MM.1S (cell line): ENCODE data around the gene ST7.

ENCODE experiments used
- DNase-seq: peaks from one replicate; pipeline ENCODE4 v3.0.0-alpha.2; 2015
- H2AFZ ChIP-seq: fragments of 300-600 bp; sonication (generic); 2 replicates; pipeline ENCODE4 v1.6.0; 2016; ENCODE audit warnings: antibody characterized with exemption, low read length
- H3F3A ChIP-seq: fragments of 300-600 bp; sonication (generic); 2 replicates; pipeline ENCODE4 v1.6.1; 2016; ENCODE audit warnings: mild to moderate bottlenecking, antibody characterized with exemption, low read length, moderate library complexity, mixed read lengths; ENCODE audit not compliant: insufficient read depth
- H3K27ac ChIP-seq: fragments of 300-600 bp; sonication (generic); 2 replicates; pipeline ENCODE4 v1.5.1; 2016; ENCODE audit warnings: mild to moderate bottlenecking, low read length
- H3K27me3 ChIP-seq: fragments of 300-600 bp; sonication (generic); replicated peaks from 2 replicates; pipeline ENCODE4 v1.6.0; 2016; ENCODE audit warnings: low read length; ENCODE audit not compliant: insufficient read depth
- H3K36me3 ChIP-seq: fragments of 300-600 bp; sonication (generic); replicated peaks from 2 replicates; pipeline ENCODE4 v1.6.1; 2016; ENCODE audit warnings: mild to moderate bottlenecking, low read length, mixed read lengths; ENCODE audit not compliant: insufficient read depth
- H3K4me1 ChIP-seq: fragments of 300-600 bp; sonication (generic); 2 replicates; pipeline ENCODE4 v1.6.1; 2016; ENCODE audit warnings: low read length, mixed read lengths
- H3K4me2 ChIP-seq: fragments of 300-600 bp; sonication (generic); 2 replicates; pipeline ENCODE4 v1.6.0; 2016; ENCODE audit warnings: low read depth, low read length
- H3K4me3 ChIP-seq: fragments of 300-600 bp; sonication (generic); 2 replicates; pipeline ENCODE4 v1.5.1; 2016; ENCODE audit warnings: low read length, mixed read lengths
- H3K79me2 ChIP-seq: fragments of 300-600 bp; sonication (generic); 2 replicates; pipeline ENCODE4 v1.6.1; 2016; ENCODE audit warnings: mixed run types, low read length, mixed read lengths
- H3K9ac ChIP-seq: fragments of 300-600 bp; sonication (generic); 2 replicates; pipeline ENCODE4 v1.6.1; 2016; ENCODE audit warnings: low read length, mixed read lengths
- H3K9me2 ChIP-seq: fragments of 300-600 bp; sonication (generic); replicated peaks from 2 replicates; pipeline ENCODE4 v1.6.1; 2016; ENCODE audit warnings: mild to moderate bottlenecking, low read length, mixed read lengths; ENCODE audit not compliant: insufficient read depth
- H3K9me3 ChIP-seq: fragments of 300-600 bp; sonication (generic); replicated peaks from 2 replicates; pipeline ENCODE4 v1.6.1; 2016; ENCODE audit warnings: mild to moderate bottlenecking, low read length, mixed read lengths; ENCODE audit not compliant: insufficient read depth
- H4K20me1 ChIP-seq: fragments of 300-600 bp; sonication (generic); 2 replicates; pipeline ENCODE4 v1.6.1; 2016; ENCODE audit warnings: mild to moderate bottlenecking, low read length, moderate library complexity, mixed read lengths; ENCODE audit not compliant: insufficient read depth
- CTCF ChIP-seq: fragments of 300-600 bp; sonication (generic); IDR thresholded peaks from 2 replicates; pipeline ENCODE4 v1.5.1; 2016; ENCODE audit warnings: antibody characterized with exemption, low read length, mixed read lengths
- EZH2 ChIP-seq: fragments of 300-600 bp; sonication (generic); optimal IDR thresholded peaks from 2 replicates; pipeline ENCODE3; 2017; ENCODE audit warnings: low read depth, mild to moderate bottlenecking, antibody characterized with exemption, low read length, mixed read lengths
- EZH2phosphoT487 ChIP-seq: fragments of 300-600 bp; sonication (generic); IDR thresholded peaks from 2 replicates; pipeline ENCODE4 v1.6.1; 2018; ENCODE audit warnings: antibody characterized with exemption, low read length

The ST7 gene

GRCh38 chr7:117248829-117249228 is 295.5 kb downstream of the ST7 start:
- no peaks in the 10 kb centered on the region for H3K9me2 ChIP-seq
- no peak overlapping the region for H3K9ac ChIP-seq
- H3K79me2 ChIP-seq: no peaks in the 10 kb centered on the region
- TF ChIP-seq EZH2phosphoT487 (no peak), EZH2 (no peak), CTCF (no peak)
- H3K4me1 ChIP-seq: no peaks in the 10 kb centered on the region
- no peaks in the 10 kb centered on the region for H3K36me3 ChIP-seq
- H4K20me1 ChIP-seq: no peaks in the 10 kb centered on the region
- no peaks in the 10 kb centered on the region for H3K27me3 ChIP-seq
- H3K4me3 ChIP-seq: no peak overlapping the region
- H3F3A ChIP-seq: no peaks in the 10 kb centered on the region
- no peak overlapping the region for H3K4me2 ChIP-seq
- DNase-seq: no peak
- H3K27ac ChIP-seq: no peak overlapping the region
- no peak overlapping the region for H2AFZ ChIP-seq
- H3K9me3 ChIP-seq: no peaks in the 10 kb centered on the region

GRCh38 chr7:117249696-117250095 is 296.4 kb downstream of the ST7 start:
- Histone ChIP-seq H3K9ac (no peak overlapping the region), H4K20me1 (no peaks in the 10 kb centered on the region), H3K27me3 (no peaks in the 10 kb centered on the region), H3K36me3 (no peaks in the 10 kb centered on the region), H3K79me2 (no peaks in the 10 kb centered on the region), H3K9me3 (no peaks in the 10 kb centered on the region), H3K27ac (no peak overlapping the region), H3K9me2 (no peaks in the 10 kb centered on the region), H2AFZ (no peak overlapping the region), H3K4me2 (no peak overlapping the region), H3K4me3 (no peak overlapping the region), H3F3A (no peaks in the 10 kb centered on the region), H3K4me1 (no peaks in the 10 kb centered on the region)
- TF ChIP-seq EZH2phosphoT487 (no peak), EZH2 (no peak), CTCF (no peak)
- no peak for DNase-seq

GRCh38 chr7:117250245-117250644 is 296.9 kb downstream of the ST7 start:
- Histone ChIP-seq H3K79me2 (no peaks in the 10 kb centered on the region), H4K20me1 (no peaks in the 10 kb centered on the region), H3K4me2 (no peak overlapping the region), H3K9ac (no peak overlapping the region), H3K27me3 (no peaks in the 10 kb centered on the region), H3K4me3 (no peak overlapping the region), H3K36me3 (no peaks in the 10 kb centered on the region), H3K9me2 (no peaks in the 10 kb centered on the region), H3K27ac (no peak overlapping the region), H3K4me1 (no peaks in the 10 kb centered on the region), H3F3A (no peaks in the 10 kb centered on the region), H2AFZ (no peak overlapping the region), H3K9me3 (no peaks in the 10 kb centered on the region)
- no peak for DNase-seq
- TF ChIP-seq EZH2phosphoT487: no peak
- TF ChIP-seq EZH2: no peak
- no peak for TF ChIP-seq CTCF

- Histone ChIP-seq H3K9me3 (no peaks in the 10 kb centered on the region), H3K36me3 (no peaks in the 10 kb centered on the region), H3K9me2 (no peaks in the 10 kb centered on the region), H3K9ac (no peak overlapping the region), H3K4me3 (no peak overlapping the region), H3K79me2 (no peaks in the 10 kb centered on the region), H3K4me1 (no peaks in the 10 kb centered on the region), H3K27me3 (no peaks in the 10 kb centered on the region), H3K27ac (no peak overlapping the region), H2AFZ (no peak overlapping the region), H3F3A (no peaks in the 10 kb centered on the region), H4K20me1 (no peaks in the 10 kb centered on the region), H3K4me2 (no peak overlapping the region)
- no peak for TF ChIP-seq EZH2
- no peak for TF ChIP-seq CTCF
- TF ChIP-seq EZH2phosphoT487: no peak
- DNase-seq: no peak
Measured at GRCh38 chr7:117250801-117251200, 297.5 kb downstream of the ST7 start.
